HL-60 (cell line): Measurements from ENCODE around the gene RGS7.

Experiments used
- GABPA ChIP-seq: IDR thresholded peaks from 2 replicates; pipeline ENCODE4 v1.6.1; 2012; ENCODE audit warnings: low read depth
- POLR2AphosphoS5 ChIP-seq: IDR thresholded peaks from 2 replicates; pipeline ENCODE4 v1.6.1; 2012; ENCODE audit warnings: low read depth
- TF ChIP-seq, protein P1 (sequence below): IDR thresholded peaks from 2 replicates; pipeline ENCODE4 v1.6.1; 2012; ENCODE audit warnings: low read depth; ENCODE audit not compliant: insufficient replicate concordance
- TF ChIP-seq, protein P2 (sequence below): IDR thresholded peaks from one replicate; pipeline ENCODE4 v1.5.1; 2011; ENCODE audit warnings: low read length, control low read depth, inconsistent platforms; ENCODE audit not compliant: insufficient read depth

GRCh38 chr1:241115784-241116183 lies 241.2 kb downstream of the RGS7 start:
- TF ChIP-seq, protein P1, sequence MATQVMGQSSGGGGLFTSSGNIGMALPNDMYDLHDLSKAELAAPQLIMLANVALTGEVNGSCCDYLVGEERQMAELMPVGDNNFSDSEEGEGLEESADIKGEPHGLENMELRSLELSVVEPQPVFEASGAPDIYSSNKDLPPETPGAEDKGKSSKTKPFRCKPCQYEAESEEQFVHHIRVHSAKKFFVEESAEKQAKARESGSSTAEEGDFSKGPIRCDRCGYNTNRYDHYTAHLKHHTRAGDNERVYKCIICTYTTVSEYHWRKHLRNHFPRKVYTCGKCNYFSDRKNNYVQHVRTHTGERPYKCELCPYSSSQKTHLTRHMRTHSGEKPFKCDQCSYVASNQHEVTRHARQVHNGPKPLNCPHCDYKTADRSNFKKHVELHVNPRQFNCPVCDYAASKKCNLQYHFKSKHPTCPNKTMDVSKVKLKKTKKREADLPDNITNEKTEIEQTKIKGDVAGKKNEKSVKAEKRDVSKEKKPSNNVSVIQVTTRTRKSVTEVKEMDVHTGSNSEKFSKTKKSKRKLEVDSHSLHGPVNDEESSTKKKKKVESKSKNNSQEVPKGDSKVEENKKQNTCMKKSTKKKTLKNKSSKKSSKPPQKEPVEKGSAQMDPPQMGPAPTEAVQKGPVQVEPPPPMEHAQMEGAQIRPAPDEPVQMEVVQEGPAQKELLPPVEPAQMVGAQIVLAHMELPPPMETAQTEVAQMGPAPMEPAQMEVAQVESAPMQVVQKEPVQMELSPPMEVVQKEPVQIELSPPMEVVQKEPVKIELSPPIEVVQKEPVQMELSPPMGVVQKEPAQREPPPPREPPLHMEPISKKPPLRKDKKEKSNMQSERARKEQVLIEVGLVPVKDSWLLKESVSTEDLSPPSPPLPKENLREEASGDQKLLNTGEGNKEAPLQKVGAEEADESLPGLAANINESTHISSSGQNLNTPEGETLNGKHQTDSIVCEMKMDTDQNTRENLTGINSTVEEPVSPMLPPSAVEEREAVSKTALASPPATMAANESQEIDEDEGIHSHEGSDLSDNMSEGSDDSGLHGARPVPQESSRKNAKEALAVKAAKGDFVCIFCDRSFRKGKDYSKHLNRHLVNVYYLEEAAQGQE, result no peak
- TF ChIP-seq, protein P2, sequence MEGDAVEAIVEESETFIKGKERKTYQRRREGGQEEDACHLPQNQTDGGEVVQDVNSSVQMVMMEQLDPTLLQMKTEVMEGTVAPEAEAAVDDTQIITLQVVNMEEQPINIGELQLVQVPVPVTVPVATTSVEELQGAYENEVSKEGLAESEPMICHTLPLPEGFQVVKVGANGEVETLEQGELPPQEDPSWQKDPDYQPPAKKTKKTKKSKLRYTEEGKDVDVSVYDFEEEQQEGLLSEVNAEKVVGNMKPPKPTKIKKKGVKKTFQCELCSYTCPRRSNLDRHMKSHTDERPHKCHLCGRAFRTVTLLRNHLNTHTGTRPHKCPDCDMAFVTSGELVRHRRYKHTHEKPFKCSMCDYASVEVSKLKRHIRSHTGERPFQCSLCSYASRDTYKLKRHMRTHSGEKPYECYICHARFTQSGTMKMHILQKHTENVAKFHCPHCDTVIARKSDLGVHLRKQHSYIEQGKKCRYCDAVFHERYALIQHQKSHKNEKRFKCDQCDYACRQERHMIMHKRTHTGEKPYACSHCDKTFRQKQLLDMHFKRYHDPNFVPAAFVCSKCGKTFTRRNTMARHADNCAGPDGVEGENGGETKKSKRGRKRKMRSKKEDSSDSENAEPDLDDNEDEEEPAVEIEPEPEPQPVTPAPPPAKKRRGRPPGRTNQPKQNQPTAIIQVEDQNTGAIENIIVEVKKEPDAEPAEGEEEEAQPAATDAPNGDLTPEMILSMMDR, result no peak
- TF ChIP-seq POLR2AphosphoS5 (no peak), GABPA (no peak)
